GM12891 (cell line): ENCODE results near the gene ETFA.

Source experiments
- POLR2A ChIP-seq: IDR thresholded peaks from 2 replicates; pipeline ENCODE4 v1.6.1; 2011; ENCODE audit warnings: low read depth, low read length, control low read depth
- POLR2AphosphoS5 ChIP-seq: IDR thresholded peaks from 2 replicates; pipeline ENCODE4 v1.6.1; 2011; ENCODE audit warnings: low read depth, low read length, control low read depth
- POU2F2 ChIP-seq: IDR thresholded peaks from 2 replicates; pipeline ENCODE4 v1.6.1; 2011; ENCODE audit warnings: low read depth, mild to moderate bottlenecking, control low read depth, low read length, moderate library complexity
- SPI1 ChIP-seq: IDR thresholded peaks from 2 replicates; pipeline ENCODE4 v1.6.1; 2011; ENCODE audit warnings: low read depth, low read length, control low read depth
- TAF1 ChIP-seq: IDR thresholded peaks from 2 replicates; pipeline ENCODE4 v1.6.1; 2011; ENCODE audit warnings: low read depth, low read length, control low read depth

DNA sequence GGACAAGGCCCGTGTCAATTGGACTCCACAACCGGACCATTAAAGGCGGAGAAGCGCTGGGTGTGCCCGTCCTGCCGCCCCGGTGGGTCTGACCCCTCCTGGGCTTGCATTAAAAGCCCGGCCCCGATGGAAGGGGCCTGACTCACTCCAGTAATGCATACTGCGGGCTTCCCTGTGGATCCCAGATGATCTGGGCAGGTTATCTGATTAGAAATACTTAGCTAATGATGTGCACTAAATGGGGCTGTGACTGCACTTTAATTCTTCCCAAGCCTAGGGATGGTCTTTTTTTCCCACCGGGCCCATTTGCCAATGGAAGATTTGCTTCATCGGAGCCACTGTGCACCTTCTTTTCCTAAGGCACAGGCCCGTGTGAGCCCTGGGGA lies 126.6 kb downstream of the ETFA start:
- TF ChIP-seq POLR2A (no peak), TAF1 (no peak), POLR2AphosphoS5 (no peak), SPI1 (no peak), POU2F2 (no peak)
